Measurements from ENCODE around the gene COA8. TPM values are rescaled to one million over a fixed set of nuclear protein-coding genes. Genes with fewer than 3 reads are reported as not detected.

Gene COA8
- total and polyA plus RNA-seq, 10 donors: 15.2 to 39.5 (median 22.2) TPM

DNA sequence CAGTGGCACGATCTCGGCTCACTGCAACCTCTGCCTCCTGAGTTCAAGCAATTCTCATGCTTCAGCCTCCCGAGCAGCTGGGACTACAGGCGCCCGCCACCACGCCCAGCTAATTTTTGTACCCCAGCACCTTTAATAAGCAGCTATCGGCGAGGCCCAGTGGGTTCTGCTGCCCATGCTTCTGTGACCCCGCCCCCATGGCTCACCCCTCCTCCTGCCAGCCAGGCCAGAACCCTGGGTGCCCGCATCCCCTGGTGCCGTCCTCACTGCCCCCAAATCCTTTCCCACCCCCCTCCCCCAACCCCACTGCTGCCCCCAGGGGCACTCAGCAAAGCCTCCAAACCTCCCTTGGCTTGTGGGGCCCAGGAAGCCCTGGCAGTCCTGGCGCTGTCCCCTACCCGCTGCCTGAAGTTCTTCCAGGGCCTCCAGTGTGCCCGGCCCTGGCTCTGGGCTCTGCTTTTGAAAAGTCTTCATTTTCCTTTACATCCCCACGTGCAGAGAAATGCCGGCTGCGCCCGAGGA is 14.8 kb upstream of the COA8 start:
- TF ChIP-seq POLR2AphosphoS5 (IDR thresholded peaks at IDR 0.05) (no peak), POLR2A (IDR thresholded peaks at IDR 0.05) (no peak)
- TF ChIP-seq, protein P1, sequence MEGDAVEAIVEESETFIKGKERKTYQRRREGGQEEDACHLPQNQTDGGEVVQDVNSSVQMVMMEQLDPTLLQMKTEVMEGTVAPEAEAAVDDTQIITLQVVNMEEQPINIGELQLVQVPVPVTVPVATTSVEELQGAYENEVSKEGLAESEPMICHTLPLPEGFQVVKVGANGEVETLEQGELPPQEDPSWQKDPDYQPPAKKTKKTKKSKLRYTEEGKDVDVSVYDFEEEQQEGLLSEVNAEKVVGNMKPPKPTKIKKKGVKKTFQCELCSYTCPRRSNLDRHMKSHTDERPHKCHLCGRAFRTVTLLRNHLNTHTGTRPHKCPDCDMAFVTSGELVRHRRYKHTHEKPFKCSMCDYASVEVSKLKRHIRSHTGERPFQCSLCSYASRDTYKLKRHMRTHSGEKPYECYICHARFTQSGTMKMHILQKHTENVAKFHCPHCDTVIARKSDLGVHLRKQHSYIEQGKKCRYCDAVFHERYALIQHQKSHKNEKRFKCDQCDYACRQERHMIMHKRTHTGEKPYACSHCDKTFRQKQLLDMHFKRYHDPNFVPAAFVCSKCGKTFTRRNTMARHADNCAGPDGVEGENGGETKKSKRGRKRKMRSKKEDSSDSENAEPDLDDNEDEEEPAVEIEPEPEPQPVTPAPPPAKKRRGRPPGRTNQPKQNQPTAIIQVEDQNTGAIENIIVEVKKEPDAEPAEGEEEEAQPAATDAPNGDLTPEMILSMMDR (IDR thresholded peaks at IDR 0.05 in 8 of 11, conservative IDR thresholded peaks at IDR 0.05 in 3 of 11): no peak
- Histone ChIP-seq H3K4me3 (no peak overlapping the region), H3K36me3 (peaks cover 0 to 7% (median 0%) of the 10 kb centered on the region in 6 donors), H3K27me3 (replicated peaks in 1 of 7) (peaks cover 0 to 17% (median 0%) of the 10 kb centered on the region in 7 donors), H3K4me1 (peaks cover 0 to 48% (median 22%) of the 10 kb centered on the region in 6 donors), H3K9me3 (no peaks in the 10 kb centered on the region), H3K27ac (no peak overlapping the region)
- WGBS, 5 donors: 88 to 93% (median 91%) methylated on average over 18 of the region's 18 CpGs
- intact Hi-C loops (cut with DNase I; ENCODE audit: low total_unique reads): no loop called here
- DNase-seq: peak; percentile 67

DNA sequence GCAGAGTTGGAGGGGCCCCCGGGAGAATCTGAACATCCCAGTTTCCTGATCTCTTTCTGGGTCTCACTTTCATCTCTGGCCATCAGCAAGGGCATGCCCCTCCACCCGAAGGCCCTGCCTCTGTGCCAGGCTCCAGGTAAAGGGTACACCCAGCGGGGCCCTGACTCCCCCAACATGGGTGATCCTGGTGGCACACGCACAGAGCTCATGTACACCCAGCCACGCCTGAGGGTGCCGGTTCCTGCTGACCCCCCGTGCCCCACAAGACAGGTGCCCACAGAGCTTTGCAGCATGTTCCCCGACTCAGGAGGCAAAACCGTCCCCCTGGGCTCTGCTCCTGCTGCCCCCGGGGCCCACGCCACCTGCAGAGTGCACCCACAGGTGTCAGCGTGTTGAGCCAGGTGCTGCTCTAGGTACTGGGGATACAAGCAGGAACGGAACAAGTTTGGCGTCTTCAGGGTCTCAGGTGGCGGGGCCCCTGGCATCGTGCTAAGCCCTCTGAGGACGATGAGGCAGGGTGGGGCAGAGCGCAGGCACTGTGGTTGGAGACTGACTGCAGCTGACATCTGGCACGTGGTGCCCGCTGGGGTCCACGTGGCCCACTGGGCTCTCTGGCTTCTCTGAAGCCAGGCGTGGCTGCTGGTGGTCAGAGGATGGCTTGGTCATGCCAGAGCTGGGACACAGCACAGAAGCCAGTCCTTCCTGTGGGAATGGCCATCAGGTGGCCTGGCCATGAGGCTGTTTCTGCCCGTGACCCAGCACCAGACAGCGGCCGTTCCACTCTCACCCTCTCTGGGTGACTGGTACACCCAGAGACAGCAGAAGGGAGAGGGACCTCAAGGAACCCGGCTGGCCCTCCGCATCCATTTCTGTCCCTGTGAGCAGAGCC is 14.1 kb upstream of the COA8 start:
- peaks cover 0 to 41% (median 21%) of the 10 kb centered on the region in 6 donors for H3K4me1 ChIP-seq
- peak; percentile 58 for DNase-seq
- WGBS, 5 donors: 88 to 95% (median 89%) methylated on average over 12 to 27 of the region's 27 CpGs
- intact Hi-C loops (cut with DNase I; ENCODE audit: low total_unique reads): no loop called here
- H3K27me3 ChIP-seq (replicated peaks in 1 of 7): peaks cover 0 to 10% (median 0%) of the 10 kb centered on the region in 7 donors
- H3K27ac ChIP-seq: no peak overlapping the region
- H3K36me3 ChIP-seq: peaks cover 0 to 7% (median 0%) of the 10 kb centered on the region in 6 donors
- no peak overlapping the region for H3K4me3 ChIP-seq
- H3K9me3 ChIP-seq: no peaks in the 10 kb centered on the region
- TF ChIP-seq, protein P1 (IDR thresholded peaks at IDR 0.05 in 8 of 11, conservative IDR thresholded peaks at IDR 0.05 in 3 of 11): no peak
- TF ChIP-seq POLR2AphosphoS5 (IDR thresholded peaks at IDR 0.05) (no peak), POLR2A (IDR thresholded peaks at IDR 0.05) (no peak)

DNA sequence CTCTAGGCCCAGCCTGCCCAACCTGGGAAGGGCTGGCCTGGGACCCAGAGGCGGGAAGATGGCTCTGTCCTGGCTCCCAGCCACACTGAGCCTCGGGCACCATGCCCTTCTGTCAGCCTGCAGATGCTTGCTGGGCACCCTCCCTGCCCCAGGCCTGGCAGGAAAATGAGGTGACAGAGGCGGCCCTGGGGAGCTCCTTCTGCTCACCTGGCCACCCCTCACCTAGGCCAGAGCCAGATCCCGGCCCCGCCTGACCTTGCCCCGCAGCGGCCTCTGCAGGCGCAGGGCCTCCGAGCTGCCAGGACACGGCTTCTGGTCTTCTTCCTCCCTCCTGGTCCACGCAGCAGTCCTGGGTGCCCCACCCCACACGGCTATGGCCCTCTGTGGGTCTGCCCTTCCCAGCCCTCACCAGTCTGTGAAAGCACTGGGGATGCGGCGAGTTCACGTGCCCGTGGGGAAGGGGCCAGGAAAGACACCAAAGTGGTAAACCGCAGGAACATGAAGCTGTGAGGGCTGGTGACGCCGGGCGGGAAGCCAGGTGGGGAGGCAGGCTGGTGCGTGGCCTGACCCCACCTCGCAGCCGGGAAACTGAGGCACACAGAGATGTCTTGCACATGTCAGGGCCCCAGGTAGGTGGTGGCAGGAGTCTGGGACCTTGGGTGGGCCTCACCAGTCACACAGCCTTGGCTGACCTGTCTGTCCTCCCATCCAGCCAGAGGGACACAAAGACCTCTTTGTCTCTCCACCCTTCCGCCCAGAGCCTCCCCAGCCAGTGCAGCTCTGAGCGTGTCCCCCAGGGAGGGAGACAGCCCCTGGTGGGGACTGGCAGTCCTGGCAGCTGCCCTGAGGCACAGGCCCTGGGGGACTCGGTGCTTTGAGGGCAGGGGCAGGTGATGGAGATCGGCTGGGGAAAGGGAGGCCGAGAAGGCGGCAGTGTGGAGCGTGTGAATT is 13.1 kb upstream of the COA8 start:
- intact Hi-C loops (cut with DNase I; ENCODE audit: low total_unique reads): loop anchor here (5.0 kb wide), 1 partner anchor 32 kb away; no protein-coding TSS in a partner anchor
- Histone ChIP-seq H3K4me1 (peaks cover 0 to 36% (median 20%) of the 10 kb centered on the region in 6 donors), H3K4me3 (no peak overlapping the region), H3K36me3 (peaks cover 0 to 9% (median 0%) of the 10 kb centered on the region in 6 donors), H3K27ac (no peak overlapping the region), H3K9me3 (no peaks in the 10 kb centered on the region), H3K27me3 (replicated peaks in 1 of 7) (peaks cover 0 to 2% (median 0%) of the 10 kb centered on the region in 7 donors)
- TF ChIP-seq, protein P1 (IDR thresholded peaks at IDR 0.05 in 8 of 11, conservative IDR thresholded peaks at IDR 0.05 in 3 of 11): no peak
- no peak for TF ChIP-seq POLR2A (IDR thresholded peaks at IDR 0.05)
- peak in 1 of 3 donors; percentile 5 for TF ChIP-seq POLR2AphosphoS5 (IDR thresholded peaks at IDR 0.05)
- peak; percentile 72 for DNase-seq
- 86 to 93% (median 88%) methylated on average over 26 to 30 of the region's 30 CpGs for WGBS, 5 donors

Data from spleen (tissue), 11 donors.